Left colon (tissue), 2 donors: Measurements from ENCODE around the gene ZFYVE28. TPM values are rescaled to one million over a fixed set of nuclear protein-coding genes. Genes with fewer than 3 reads are reported as not detected.

Source experiments
- ATAC-seq: fragments of 200-7000 bp; cut with Tn5 transposase; one replicate; pipeline ENCODE4 v1.9.1; 2020; ENCODE audit warnings: mild to moderate bottlenecking, moderate library complexity
- DNase-seq, 2 donors: peaks; one replicate each; pipeline ENCODE4 v3.0.0-alpha.2; 2020
- intact Hi-C, 2 donors: fragments of 100-400 bp; cut with DNase I in 1 of 2; cut with micrococcal nuclease in 1 of 2; formaldehyde crosslinking; loops; one replicate each; pipeline versions ENCODE4 v1.11.2 to v1.14.0; 2022; cut with DNase I, micrococcal nuclease
- total RNA-seq, 2 donors: library from RNA; stranded (reverse); fragmentation: NEBNext Ultra II Directional; extraction: Animal tissue kit (Norgen Biotek cat#: 25700); gene quantifications; one replicate each; pipeline ENCODE4 v1.2.1, GENCODE V29; 2021
- donor health status: DM: no; HTN: no; CAD: no.
- donor health status: DM: yes; HTN: yes; CAD: no.

ZFYVE28 gene
- total RNA-seq, 2 donors from 2014 or later = 31.9 to 48.7 TPM

DNA sequence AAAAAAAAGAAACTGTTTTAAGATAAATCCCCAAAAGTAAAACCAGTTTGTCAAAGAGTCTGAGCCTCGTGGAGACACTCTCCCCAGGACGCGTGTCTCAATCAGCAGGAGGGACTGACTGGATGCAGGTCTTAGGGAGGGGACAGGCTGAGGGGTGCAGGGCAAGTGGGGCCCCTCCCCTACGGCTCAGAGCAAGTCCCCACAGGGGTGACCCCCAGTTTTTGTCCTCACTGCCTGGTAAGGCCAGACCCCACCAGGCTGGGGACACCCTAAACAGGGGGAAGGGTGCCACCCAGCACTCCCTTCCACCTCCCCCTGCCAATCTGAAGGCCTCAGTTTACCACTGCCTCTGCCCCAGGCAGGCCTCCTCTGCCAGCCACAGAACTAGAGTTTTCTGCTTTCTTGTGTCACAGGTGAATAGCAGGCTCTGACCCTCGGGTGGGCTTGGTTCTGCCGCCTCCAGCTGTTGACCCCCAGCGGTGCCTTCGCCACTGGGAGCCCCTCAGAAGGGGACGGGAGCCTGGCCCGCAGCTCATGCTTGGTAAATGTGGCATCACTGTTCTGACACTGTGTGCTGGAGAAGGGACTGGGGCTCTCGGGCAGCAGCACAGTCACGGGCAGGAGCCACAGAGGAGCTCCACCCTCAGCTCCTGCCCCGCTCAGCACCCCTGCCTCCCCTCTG, 86.8 kb downstream of the ZFYVE28 start:
- intact Hi-C loops = no loop called here
- ATAC-seq (no peak), DNase-seq (no peak)

DNA sequence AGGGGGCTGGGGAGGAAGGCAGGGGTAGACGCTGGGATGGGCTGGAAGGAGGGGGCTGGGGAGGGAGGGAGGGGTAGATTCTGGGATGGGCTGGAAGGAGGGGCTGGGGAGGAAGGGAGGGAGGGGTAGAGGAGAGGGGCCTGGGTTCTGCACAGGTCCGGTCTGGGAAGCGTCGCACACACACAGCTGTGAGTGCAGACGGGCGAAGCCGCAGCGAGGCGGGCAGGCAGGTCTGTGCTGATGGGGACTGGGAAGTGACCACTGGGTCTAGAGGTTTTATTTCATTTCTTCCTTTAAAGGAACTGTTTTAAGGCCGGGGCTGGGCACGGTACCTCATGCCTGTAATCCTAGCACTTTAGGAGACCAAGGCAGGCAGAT, 87.4 kb downstream of the ZFYVE28 start:
- intact Hi-C loops = no loop called here
- no peak for ATAC-seq
- DNase-seq = no peak

DNA sequence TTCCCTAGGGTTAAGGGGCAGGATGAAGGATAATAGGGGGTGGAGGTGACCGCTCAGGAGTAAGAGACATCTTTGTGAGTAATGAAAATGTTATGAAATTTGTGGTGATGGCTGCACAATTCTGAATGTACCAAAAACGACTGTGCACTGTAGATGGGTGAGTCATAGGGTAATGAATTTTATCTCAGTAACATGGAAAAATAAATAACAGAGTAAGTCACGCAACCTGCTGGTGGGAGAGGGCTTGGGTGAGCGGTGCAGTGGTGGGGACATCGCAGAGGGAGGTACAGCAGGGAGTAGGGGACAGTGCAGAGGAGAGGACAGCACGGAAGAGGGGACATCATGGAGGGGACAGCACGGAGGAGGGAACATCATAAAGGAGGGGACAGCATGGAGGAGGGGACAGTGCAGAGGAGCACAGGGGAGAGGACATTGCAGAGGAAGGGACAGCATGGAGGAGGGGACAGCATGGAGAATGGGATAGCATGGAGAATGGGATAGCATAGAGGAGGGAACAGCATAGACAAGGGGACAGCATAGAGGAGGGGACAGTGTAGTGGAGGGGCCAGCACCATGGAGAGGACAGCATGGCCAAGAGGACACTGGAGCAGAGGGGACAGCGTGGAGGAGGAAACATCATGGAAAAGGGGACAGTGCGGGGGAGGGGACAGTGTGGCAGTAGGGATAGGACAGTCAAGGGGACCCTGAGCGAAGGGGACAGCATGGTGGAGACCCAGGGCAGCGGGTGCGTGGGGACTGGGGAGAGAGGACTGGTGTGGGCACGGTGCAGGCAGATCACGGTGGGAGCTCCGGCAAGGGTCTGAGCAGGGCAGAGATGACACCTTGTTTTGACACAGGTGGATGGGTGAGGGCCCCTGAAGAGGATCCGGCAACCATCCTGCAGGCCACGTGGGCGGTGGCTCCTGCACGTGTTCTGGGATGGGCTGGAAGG, 88.1 kb downstream of the ZFYVE28 start:
- no peak for ATAC-seq
- DNase-seq = no peak
- intact Hi-C loops = no loop called here

DNA sequence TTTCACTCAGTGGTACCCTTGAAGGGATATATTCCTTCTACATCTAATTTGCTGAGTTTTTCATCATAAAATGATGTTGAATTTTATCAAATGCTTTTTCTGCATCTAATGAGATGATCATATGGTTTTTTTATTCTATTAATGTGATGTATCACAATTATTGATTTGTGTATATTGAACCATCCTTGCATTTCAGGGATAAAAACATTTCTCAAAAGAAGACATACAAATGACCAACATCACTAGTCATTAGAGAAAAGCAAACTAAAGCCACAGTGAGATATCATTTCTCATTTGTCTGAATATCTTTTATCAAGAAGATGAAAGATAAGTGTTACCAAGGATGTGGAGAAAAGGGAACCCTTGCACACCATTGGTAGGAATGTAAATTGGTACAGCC, 90.9 kb downstream of the ZFYVE28 start:
- ATAC-seq (no peak), DNase-seq (no peak)
- intact Hi-C loops = no loop called here

DNA sequence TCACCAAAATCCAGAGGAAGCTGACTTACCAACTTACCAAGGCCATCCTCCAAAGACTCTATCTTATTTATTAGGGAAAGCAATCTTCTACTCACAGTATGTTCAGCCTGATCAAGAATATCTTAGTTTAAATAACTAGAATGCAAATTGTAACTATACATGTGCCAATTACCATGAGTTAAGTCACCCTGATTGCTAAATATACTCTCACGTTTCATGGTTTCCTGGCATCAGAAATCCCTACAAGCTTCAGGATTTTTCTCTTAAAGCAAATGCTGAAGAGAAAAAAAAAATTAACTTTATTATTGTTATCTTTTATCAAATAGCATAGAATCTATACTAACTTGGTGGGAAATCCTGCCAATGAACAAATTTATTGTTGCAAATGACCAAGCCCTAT, 93.6 kb downstream of the ZFYVE28 start:
- no peak for ATAC-seq
- DNase-seq = no peak
- intact Hi-C loops = no loop called here

DNA sequence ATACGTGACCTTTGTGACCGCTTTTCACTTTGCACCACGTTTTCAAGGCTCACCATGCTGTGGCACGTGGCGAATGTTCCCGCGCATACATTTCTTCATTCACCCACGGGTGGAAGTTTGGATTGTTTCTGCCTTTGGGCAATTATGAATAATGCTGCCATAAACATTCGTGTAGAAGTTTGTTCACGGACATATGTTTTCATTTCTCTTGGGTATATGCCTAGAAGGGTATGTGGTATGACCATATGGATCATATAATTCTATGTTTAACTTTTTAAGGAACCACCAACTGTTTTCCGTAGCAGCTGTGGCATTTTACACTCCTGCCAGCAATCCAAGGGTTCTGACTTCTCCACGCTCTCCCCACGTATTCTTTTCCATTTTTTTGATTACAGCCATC, 95.6 kb downstream of the ZFYVE28 start:
- DNase-seq = no peak
- intact Hi-C loops = no loop called here
- no peak for ATAC-seq

DNA sequence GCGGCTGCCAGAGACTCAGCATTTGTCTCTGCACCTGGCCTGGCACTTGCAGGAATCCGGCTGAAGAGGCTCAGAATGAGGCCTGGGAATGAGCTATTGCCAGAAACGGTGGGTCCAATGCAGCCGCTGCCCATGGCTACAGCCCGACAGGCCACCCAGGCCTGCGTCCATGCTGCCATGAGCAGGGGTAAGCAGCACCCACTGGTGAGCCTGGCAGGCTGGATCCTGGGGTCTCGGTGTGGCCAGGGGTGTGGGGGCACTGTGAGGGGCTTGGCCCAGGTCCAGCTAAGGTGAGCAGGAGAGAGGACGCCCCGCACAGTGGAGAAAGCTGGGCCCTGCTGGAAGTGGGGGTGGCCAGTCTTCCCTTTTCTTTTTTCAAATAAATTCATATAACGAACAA, 96.2 kb downstream of the ZFYVE28 start:
- intact Hi-C loops = no loop called here
- ATAC-seq (no peak), DNase-seq (no peak)

DNA sequence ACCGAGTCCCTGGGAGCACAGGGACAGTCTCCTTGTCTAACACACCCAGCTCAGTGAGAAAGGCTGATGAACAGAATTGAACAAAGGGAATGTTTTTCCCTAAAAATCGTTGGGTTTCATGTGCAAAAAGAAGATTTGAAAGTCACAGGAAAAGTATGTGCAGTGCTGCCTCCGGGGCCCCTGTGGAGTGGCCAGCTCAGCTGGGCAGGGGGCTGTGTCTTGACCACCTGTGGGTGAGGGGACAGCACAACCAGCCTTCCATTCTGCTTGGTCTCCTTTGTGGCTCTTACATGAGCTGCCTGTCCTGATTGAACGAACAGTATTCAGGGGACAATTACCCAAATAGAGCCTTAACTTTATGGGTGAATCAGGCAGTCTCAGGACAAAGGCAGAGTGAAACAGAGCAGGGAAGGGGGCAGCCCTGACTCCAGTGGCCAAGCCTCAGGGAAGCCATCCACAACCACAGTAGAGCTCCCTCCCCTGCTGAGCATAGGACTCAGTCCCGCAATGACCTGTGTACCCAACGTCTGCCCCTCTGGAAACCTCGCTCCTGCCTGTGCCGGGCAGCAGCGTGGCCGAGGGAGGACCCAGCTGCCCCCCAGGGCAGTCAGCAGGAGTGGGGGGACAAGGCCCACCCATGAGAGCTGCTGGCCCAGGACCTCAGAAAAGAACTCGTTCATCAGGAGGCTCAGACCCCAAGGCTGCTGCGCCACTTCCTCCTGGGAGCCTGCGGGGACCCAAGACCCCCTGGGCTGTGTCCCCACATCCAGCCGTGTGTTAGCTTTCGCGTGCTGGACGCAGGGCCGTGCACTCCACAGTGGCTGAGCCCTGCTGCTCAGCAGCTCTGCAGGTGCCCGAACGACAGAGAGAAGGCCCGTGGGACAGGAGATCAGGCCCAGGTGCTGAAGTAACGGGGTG, 96.9 kb downstream of the ZFYVE28 start:
- no peak for ATAC-seq
- intact Hi-C loops = no loop called here
- DNase-seq = no peak

DNA sequence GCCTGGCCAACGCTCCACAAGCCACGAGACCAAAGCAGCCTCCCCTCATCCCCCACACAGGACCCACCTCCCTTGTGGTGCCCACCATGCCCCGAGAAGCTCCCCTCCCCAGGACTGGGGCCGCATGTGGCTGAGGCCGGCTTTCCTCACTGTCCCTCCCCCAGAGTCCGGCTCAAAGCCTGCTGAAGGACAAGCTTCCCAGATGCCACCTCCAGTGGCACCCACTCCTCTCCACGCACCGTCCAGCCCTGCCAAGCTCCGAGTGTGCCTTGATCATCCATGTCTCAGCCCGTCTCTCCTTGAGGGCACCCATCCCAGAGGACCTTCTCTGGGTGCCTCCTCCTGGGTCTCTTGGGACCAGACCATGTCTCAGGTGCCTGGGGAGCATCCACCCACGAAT, 97.7 kb downstream of the ZFYVE28 start:
- DNase-seq = no peak
- intact Hi-C loops = no loop called here
- ATAC-seq = peak; percentile 11

DNA sequence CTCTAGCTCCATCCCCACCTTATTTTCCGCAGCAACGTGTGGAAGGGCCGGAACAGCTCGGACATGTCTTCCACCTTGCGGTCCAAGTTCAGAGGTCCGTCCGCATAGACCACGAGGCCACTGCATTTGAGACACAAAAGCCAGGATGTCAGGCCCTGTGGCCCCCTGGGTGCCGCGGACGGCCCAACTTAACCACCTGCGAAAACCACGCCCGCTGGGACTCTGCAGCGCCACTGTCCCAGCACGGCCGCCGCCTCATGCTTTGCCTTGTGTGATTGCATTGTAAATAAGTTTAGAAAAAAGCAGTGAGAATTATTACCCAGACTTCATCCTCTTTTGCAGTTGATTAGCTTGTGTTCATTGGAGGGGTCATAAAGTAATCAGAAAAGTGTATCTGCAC, 98.3 kb downstream of the ZFYVE28 start:
- peak in 1 of 2 donors; percentile 43 for DNase-seq
- ATAC-seq = peak; percentile 84
- intact Hi-C loops = no loop called here

DNA sequence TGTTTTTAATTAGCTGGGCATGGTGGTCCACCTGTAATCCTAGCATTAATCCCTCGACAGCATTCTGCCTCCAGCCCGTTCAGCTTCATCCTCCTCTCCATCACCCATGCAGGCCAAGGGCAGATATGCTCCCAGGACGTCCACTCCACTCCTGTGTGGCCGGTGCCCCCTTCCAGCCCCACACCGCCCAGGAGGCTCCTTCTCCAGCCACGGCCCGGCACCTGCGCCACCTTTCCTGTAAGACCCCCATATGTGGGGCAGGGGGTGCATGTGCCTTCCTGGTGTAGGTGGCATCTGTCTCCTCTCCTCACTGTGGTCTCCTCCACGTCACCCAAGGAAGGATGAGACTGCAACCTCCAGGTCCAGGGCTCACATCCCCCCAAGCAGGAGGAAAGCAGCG, 99.6 kb downstream of the ZFYVE28 start:
- ATAC-seq (no peak), DNase-seq (no peak)
- intact Hi-C loops = no loop called here

DNA sequence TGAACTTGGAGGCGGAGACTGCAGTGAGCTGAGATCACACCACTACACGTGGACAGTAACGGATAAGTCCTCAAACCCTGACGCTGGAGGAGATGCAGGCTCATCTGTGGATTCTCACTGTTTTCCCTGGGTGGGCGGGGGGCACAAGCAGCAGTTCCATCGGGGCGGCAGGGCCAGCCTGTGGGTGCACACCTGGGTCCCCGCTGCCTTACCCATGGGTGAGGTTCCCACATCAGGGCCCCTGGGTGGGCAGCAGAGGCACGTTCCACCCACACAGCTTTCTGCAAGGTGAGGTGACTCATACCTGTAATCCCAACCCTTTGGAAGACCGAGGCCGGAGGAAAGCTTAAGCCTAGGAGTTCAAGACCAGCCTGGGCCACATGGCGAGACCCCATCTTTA, 100.0 kb downstream of the ZFYVE28 start:
- intact Hi-C loops = no loop called here

DNA sequence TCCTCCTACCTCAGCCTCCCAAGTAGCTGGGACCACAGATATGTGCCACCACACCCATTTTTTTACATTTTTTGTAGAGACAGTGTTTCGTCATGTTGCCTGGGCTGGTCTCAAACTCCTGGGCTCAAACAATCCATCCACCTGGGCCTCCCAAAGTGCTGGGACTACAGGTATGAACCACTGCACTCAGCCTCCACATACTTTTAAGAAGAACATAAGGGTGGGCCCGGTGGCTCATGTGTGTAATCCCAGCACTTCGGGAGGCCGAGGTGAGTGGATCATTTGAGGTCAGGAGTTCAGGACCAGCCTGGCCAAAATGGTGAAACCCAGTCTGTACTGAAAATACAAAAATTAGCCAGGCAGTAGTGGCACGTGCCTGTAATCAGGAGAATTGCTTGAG, 105.1 kb downstream of the ZFYVE28 start:
- no peak for DNase-seq
- ATAC-seq = no peak
- intact Hi-C loops = no loop called here

More for the DNA sequence above, 100.0 kb downstream of the ZFYVE28 start:
- ATAC-seq = no peak
- no peak for DNase-seq

DNA sequence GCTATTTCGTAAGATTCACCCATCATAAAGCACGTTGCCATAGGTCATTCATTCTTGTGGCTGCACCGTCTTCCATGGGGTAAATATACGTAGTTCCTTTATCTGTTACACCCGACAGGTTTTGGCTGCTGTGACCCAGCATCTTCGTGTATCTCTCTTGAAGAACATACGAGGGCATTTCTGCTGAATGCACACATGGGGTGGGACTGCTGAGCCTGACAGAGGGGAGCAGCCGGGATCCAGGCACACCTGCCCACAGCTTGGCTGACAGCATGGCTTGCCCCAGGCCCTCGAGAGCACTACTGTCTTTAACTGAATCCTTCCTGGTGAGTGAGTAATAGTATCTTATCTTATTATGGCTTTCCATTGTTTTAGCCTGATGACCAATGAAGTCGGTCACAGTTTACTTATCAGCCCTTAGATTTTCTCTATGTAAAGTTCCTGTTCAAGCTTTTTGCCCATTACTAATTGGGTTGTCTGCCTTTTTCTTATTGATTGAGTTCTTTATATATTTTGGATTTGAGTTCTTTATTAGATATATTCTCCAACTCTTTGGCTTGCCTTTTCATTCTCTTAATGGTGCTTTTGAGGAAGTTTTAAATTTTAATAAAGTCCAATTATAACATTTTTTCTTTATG, 111.6 kb downstream of the ZFYVE28 start:
- ATAC-seq (no peak), DNase-seq (no peak)
- intact Hi-C loops = no loop called here

DNA sequence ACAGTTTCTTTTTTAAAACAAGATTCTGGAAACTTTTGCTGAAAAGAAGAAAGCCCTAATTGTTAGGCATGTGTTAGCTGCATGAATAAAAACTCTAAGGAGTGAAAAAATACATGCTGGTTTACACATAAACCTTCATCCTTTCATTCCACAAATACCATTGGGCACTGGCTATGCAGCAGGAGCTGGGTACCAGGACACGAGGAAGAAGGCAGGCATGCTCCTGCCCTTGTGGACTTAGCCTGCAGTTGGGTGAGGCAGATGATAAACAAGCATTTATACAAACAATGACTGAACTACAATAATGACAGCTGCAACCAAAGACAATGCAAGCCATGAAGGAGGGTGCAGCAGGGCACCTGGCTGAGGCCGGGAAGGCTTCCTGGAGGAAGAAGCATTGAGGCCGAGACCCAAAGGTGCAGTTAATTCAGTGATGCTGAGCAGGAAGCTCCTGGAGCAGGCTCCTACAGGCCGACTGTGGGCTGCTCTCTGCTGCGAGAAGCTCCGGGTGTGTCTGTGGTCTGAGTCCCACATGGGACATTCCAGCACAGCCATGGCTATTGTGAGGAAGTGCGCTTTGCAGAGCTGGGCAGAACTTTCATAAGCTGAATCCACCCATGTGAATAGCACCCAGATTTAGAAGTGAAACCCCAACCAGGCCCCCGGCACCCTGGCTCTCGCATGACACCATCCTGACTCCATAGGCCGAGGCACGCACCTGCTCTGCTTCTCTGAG, 112.5 kb downstream of the ZFYVE28 start:
- DNase-seq (no peak), ATAC-seq (peak; percentile 84)
- intact Hi-C loops = no loop called here

DNA sequence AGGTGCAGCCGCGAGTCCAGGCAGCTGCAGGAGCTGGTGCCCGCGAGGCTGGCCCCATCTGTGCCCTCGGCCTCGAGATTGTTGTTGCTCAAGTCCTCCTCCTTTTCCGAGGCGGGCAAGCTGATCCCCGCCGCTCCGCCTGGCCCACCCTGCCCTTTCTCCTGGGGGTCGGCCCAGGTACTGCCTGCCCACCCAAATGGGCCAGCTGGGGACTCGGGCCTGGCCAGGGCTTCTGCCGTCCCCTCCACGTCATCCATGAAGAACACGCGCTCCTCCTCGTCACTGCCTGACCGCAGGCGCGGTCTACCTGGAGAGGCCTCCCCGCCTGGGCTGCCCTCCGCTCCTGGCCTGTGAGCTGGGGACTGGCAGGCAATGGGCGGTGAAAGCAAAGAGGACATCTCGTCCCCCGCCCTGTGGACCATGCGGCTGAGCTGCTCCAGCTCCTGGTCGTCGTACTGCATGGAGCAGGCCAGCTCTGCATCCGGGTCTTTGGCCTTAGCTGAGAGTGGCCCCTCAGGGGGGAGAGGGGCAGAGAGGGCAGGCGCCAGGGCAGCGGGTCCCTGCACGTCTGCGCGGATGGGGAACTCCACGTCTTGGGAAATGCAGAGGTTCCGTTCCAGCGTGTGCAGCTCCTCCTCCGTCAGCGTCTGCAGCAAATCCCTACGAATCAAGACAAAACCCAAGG, 113.4 kb downstream of the ZFYVE28 start:
- intact Hi-C loops = no loop called here
- DNase-seq = no peak
- ATAC-seq = no peak

DNA sequence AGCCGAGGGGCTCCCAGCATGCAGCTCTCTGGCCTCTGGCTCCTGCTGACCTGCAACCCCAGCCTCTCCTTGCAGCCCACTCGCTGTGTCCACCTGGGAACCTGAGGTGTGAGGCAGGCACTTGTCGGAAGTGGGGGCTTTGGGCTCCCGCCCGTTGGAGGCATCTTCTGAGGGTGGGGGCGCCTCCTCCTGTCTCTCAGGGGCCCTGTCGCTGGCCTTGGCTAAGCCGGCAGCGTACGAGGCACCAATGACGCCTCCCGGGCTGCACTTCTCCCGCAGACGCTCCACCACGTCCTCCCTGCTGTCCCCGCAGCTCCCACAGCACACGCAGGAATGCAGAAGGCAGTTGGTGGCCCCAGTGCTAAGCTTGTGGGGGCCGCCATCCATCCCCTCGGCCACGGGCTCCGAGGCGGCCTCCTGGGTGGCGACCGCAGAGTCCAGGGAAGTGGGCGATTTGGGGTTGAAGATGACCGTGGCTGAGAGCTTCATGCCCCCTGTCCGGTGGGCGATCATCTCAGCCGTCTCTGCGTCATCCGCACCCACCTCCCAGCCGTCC, 114.0 kb downstream of the ZFYVE28 start:
- DNase-seq = no peak
- ATAC-seq = no peak
- intact Hi-C loops = no loop called here
